ENCODE results near the gene LGALS3BP. TPM values are rescaled to one million over a fixed set of nuclear protein-coding genes. Genes with fewer than 3 reads are reported as not detected.
A peak's percentile ranks its signal among the peaks of the same experiment; 100 is the strongest.

Gene LGALS3BP
- total and polyA plus RNA-seq, 10 donors = 33.6 to 188 (median 100) TPM

DNA sequence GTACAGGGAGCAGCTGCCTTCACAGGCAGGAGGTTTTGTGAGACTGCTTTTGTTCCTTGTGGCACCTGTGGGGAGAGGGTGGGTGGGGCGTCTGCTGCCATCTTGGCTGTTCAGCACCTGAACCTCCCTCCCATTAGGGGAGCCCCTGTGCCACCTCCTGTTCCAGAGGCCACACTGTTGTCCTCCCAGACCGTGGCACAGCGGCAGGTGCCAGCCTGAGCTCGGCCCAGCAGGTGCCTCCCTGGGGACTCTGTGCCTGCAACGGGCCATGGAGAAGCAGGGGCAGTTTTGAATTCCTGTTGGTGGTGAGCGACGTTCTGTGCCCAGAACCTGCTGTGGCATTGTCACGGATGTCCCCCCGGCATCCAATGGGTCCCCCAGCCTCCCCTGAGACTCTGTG is 9.9 kb downstream of the LGALS3BP start:
- WGBS, 5 donors = 65 to 100% (median 82%) methylated on average over 2 to 9 of the region's 9 CpGs
- peak in 1 of 3 donors; percentile 4 for TF ChIP-seq POLR2AphosphoS5 (IDR thresholded peaks at IDR 0.05)
- TF ChIP-seq, protein P1, sequence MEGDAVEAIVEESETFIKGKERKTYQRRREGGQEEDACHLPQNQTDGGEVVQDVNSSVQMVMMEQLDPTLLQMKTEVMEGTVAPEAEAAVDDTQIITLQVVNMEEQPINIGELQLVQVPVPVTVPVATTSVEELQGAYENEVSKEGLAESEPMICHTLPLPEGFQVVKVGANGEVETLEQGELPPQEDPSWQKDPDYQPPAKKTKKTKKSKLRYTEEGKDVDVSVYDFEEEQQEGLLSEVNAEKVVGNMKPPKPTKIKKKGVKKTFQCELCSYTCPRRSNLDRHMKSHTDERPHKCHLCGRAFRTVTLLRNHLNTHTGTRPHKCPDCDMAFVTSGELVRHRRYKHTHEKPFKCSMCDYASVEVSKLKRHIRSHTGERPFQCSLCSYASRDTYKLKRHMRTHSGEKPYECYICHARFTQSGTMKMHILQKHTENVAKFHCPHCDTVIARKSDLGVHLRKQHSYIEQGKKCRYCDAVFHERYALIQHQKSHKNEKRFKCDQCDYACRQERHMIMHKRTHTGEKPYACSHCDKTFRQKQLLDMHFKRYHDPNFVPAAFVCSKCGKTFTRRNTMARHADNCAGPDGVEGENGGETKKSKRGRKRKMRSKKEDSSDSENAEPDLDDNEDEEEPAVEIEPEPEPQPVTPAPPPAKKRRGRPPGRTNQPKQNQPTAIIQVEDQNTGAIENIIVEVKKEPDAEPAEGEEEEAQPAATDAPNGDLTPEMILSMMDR (IDR thresholded peaks at IDR 0.05 in 8 of 11, conservative IDR thresholded peaks at IDR 0.05 in 3 of 11) = no peak
- TF ChIP-seq POLR2A (IDR thresholded peaks at IDR 0.05) = no peak
- Histone ChIP-seq H3K27ac (no peak overlapping the region), H3K27me3 (replicated peaks in 1 of 7) (no peaks in the 10 kb centered on the region), H3K9me3 (no peaks in the 10 kb centered on the region), H3K4me1 (peaks cover 7 to 57% (median 28%) of the 10 kb centered on the region in 6 donors), H3K36me3 (peaks cover 0 to 21% (median 0%) of the 10 kb centered on the region in 6 donors), H3K4me3 (no peak overlapping the region)
- no peak for DNase-seq
- intact Hi-C loops (cut with DNase I; ENCODE audit: low total_unique reads) = loop anchor here (5.0 kb wide), 1 partner anchor 108 kb away; no protein-coding TSS in a partner anchor

DNA sequence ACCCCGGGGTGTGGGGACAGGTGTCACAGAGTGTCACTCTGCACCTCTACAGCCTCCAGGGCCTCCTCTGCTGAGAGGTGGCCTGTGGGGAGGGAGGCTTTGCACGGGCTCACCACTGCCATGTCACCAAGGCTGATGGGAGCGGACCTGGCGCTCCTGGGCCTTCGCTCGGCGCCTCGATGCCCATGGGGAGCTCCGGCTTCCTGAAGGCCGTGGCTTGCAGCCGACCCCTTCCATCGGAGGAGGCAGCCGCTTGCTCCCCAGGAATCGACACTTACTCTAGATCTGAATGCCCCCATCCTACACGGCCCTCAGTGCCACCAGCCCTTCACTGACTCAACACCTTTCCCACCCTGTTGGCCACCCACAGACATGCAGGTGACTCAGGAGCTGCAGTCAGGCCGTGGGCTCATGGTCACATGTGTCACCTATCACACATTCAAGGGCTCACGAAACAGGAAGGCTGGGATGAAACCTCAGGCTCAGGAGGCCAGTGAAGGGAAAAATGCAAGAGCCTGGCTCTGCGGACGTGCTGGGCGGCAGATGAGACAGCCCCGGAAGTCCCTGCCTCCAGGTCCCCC is 11.9 kb downstream of the LGALS3BP start:
- WGBS, 5 donors = 88 to 93% (median 90%) methylated on average over 16 to 21 of the region's 21 CpGs
- intact Hi-C loops (cut with DNase I; ENCODE audit: low total_unique reads) = no loop called here
- no peaks in the 10 kb centered on the region for H3K9me3 ChIP-seq
- no peak overlapping the region for H3K27ac ChIP-seq
- DNase-seq = no peak
- peaks cover 0 to 12% (median 0%) of the 10 kb centered on the region in 6 donors for H3K36me3 ChIP-seq
- no peak overlapping the region for H3K4me3 ChIP-seq
- no peaks in the 10 kb centered on the region for H3K27me3 ChIP-seq (replicated peaks in 1 of 7)
- TF ChIP-seq, protein P1 (IDR thresholded peaks at IDR 0.05 in 8 of 11, conservative IDR thresholded peaks at IDR 0.05 in 3 of 11) = no peak
- TF ChIP-seq POLR2A (IDR thresholded peaks at IDR 0.05) = no peak
- no peak for TF ChIP-seq POLR2AphosphoS5 (IDR thresholded peaks at IDR 0.05)
- H3K4me1 ChIP-seq = peaks cover 7 to 40% (median 24%) of the 10 kb centered on the region in 6 donors

DNA sequence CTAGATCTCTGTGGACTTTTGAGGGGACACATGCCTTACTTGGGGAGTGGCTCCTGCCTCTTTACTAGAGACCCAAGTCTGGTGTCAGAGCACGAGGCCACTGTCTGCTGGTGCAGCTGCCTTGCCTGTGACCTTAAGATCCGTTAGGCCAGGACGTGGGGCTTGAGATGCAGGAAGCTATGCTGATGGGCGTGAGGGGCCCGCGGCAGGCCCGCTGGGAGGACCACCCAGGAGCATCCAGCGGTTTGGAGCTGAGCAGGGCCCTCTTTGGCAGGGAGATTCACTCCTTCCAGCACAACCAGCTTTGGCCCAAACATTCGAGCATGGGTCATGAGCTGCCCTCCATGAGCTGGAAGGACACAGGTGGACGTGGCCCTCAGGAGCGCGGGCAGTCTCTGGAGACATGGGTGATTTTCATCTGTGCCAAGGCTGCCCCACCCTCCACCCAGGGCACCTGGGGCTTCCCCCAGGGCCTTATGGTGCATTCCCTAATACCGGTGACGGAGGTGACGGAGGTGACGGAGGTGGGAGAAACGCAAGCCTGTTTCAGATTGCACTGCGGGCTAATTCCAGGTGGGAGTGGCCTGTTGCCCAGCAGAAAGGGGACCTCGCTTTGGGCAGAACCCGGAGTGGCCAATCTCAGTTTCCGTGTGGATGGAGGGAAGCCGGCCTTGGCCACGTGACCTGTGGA is 12.7 kb downstream of the LGALS3BP start:
- WGBS, 5 donors = 74 to 87% (median 80%) methylated on average over 19 to 23 of the region's 23 CpGs
- Histone ChIP-seq H3K36me3 (peaks cover 0 to 6% (median 0%) of the 10 kb centered on the region in 6 donors), H3K27ac (no peak overlapping the region), H3K27me3 (replicated peaks in 1 of 7) (no peaks in the 10 kb centered on the region), H3K4me1 (peaks cover 7 to 35% (median 22%) of the 10 kb centered on the region in 6 donors), H3K4me3 (no peak overlapping the region), H3K9me3 (no peaks in the 10 kb centered on the region)
- TF ChIP-seq, protein P1 (IDR thresholded peaks at IDR 0.05 in 8 of 11, conservative IDR thresholded peaks at IDR 0.05 in 3 of 11) = no peak
- TF ChIP-seq POLR2A (IDR thresholded peaks at IDR 0.05) (no peak), POLR2AphosphoS5 (IDR thresholded peaks at IDR 0.05) (no peak)
- intact Hi-C loops (cut with DNase I; ENCODE audit: low total_unique reads) = no loop called here
- no peak for DNase-seq

DNA sequence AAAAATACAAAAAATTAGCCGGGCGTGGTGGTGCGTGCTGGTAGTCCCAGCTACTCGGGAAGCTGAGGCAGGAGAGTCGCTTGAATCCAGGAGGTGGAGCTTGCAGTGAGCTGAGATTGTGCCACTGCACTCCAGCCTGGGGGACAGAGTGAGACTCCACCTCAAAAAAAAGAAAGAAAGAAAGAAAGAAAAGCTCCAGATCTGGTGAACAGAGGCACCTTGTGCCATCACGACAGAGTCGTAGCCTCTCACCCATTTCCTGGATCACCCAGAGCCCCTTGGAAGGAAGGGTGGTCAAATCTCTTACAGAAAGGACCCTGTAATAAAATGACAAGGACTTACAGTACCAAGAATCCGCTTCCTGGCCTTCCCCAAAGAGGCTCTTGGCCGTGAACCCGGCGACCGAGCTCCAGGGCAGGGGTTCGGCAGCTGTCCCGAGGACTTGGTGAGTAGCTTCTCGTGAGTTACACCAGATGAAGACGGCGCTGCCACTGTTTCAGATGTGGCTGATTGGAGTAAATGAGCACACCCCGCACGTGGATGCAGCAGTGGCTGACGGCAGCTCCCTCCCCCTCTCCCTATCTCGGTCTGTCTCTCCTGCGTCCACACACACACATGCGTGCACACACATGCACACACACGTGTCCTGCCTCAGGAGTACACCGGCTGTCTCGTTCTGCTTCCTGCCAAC is 13.5 kb downstream of the LGALS3BP start:
- DNase-seq = no peak
- Histone ChIP-seq H3K9me3 (no peaks in the 10 kb centered on the region), H3K36me3 (peaks cover 0 to 6% (median 0%) of the 10 kb centered on the region in 6 donors), H3K27ac (no peak overlapping the region), H3K4me3 (no peak overlapping the region), H3K4me1 (peaks cover 3 to 27% (median 16%) of the 10 kb centered on the region in 6 donors), H3K27me3 (replicated peaks in 1 of 7) (no peaks in the 10 kb centered on the region)
- intact Hi-C loops (cut with DNase I; ENCODE audit: low total_unique reads) = no loop called here
- WGBS, 5 donors = 81 to 88% (median 84%) methylated on average over 25 to 26 of the region's 26 CpGs
- TF ChIP-seq, protein P1 (IDR thresholded peaks at IDR 0.05 in 8 of 11, conservative IDR thresholded peaks at IDR 0.05 in 3 of 11) = no peak
- TF ChIP-seq POLR2AphosphoS5 (IDR thresholded peaks at IDR 0.05) (no peak), POLR2A (IDR thresholded peaks at IDR 0.05) (no peak)

Measured in spleen (tissue), 11 donors.